Activated CD4-positive, alpha-beta T cell treated with anti-CD3 and anti-CD28 coated beads for 36 hours (primary cell): ENCODE data around the gene CCDC171. TPM values are rescaled to one million over a fixed set of nuclear protein-coding genes. Genes with fewer than 3 reads are reported as not detected.

Experiments used
- ATAC-seq: fragments of 200-7000 bp; cut with Tn5 transposase; one replicate; pipeline ENCODE4 v1.10.0; 2021; ENCODE audit warnings: mild to moderate bottlenecking, moderate library complexity
- CTCF ChIA-PET: fragments of 350-600 bp; sonication (Branson Sonifier 250); formaldehyde crosslinking; loops from one replicate; lab custom pipeline; 2021; ENCODE audit warnings: antibody characterized with exemption; lab: Charles Lee
- POLR2A ChIA-PET: fragments of 350-600 bp; sonication (Branson Sonifier 250); formaldehyde crosslinking; loops from one replicate; lab custom pipeline; 2021; ENCODE audit warnings: antibody characterized with exemption, inconsistent platforms; lab: Charles Lee
- DNase-seq: peaks from one replicate; pipeline ENCODE4 v3.0.0-alpha.2; 2020
- H3K27ac Mint-ChIP-seq: one replicate; pipeline ENCODE4 v1.8.0; 2021; ENCODE audit warnings: mixed read lengths
- H3K27me3 Mint-ChIP-seq: one replicate; pipeline ENCODE4 v1.8.0; 2021; ENCODE audit warnings: mixed read lengths
- H3K36me3 Mint-ChIP-seq: one replicate; pipeline ENCODE4 v1.8.0; 2021; ENCODE audit warnings: low read depth, mixed read lengths
- H3K4me1 Mint-ChIP-seq: one replicate; pipeline ENCODE4 v1.8.0; 2021; ENCODE audit warnings: mixed read lengths
- H3K4me3 Mint-ChIP-seq: one replicate; pipeline ENCODE4 v1.8.0; 2021; ENCODE audit warnings: mild to moderate bottlenecking, moderate library complexity, mixed read lengths
- H3K9me3 Mint-ChIP-seq: one replicate; pipeline ENCODE4 v1.8.0; 2021; ENCODE audit warnings: low read depth, mixed read lengths
- intact Hi-C, 2 experiments: fragments of 100-400 bp; cut with DNase I in 1 of 2; cut with micrococcal nuclease in 1 of 2; formaldehyde crosslinking; loops; one replicate each; pipeline versions ENCODE4 v1.14.2 to v1.15.1; 2022 to 2024; cut with DNase I, micrococcal nuclease
- total RNA-seq, 2 experiments: library from RNA; stranded (reverse); gene quantifications; one replicate each; pipeline ENCODE4 v1.2.3, GENCODE V29; 2021

CCDC171 gene
- total RNA-seq, 2 experiments from 2014 or later: 2.8 to 2.9 TPM

DNA sequence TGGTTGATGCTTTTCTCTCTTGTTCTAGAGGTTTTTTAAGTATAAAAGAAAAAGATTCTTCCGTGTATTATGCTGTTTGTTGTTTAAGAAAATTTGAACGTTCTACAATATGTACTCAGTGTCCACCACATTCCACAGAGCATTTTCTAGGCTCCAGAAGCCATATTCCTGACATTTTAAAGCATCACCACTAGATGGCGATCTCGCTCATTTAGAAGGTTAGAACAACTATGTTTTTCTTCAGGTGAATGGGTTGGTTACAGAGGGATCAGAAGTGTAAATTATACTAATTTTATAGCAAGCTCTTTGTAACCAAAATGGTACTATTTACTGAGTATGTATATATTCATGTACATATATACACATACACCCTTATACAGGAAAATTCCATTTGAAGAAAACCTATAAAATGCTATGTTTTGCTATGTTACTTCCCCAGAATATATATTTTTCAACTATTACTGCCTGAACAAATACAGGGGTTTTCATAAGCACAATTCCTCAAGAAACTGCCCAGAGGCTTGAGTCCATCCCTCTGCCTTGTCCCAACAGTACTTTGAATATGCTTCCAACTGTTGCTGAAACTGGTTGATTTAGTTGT lies 284.3 kb downstream of the CCDC171 start:
- POLR2A ChIA-PET: no interaction called here
- DNase-seq: peak; percentile 32
- no peaks in the 10 kb centered on the region for H3K36me3 Mint-ChIP-seq
- H3K4me3 Mint-ChIP-seq: no peak overlapping the region
- intact Hi-C loops: no loop called here
- peak; percentile 61 for ATAC-seq
- H3K27ac Mint-ChIP-seq: no peak overlapping the region
- CTCF ChIA-PET: interaction anchor here (0.9 to 1.2 kb wide), 3 partner anchors 8 to 31 kb away, joined by 3 to 8 read pairs (median 4); no protein-coding TSS in a partner anchor
- H3K4me1 Mint-ChIP-seq: no peaks in the 10 kb centered on the region
- no peaks in the 10 kb centered on the region for H3K9me3 Mint-ChIP-seq
- no peaks in the 10 kb centered on the region for H3K27me3 Mint-ChIP-seq

DNA sequence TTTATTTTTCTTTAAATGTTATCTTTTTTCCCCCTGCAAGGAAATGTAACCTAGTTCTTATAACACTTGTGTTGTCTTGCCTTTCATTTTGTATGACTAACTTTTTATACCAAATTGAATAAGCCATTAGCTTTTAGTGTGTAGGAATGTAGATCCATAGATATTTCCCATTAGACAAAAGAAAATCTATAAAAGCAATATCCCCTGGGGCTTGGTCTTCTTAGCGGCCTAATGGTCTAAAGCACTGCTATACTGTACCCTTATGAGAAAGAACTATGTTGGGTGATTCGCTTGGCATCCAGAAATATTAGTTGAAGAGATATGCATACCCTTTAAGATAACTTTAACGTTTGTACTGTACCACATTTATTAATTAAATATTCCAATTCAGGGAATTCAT lies 289.2 kb downstream of the CCDC171 start:
- POLR2A ChIA-PET: no interaction called here
- Mint-ChIP-seq H3K9me3 (no peaks in the 10 kb centered on the region), H3K36me3 (no peaks in the 10 kb centered on the region), H3K4me1 (no peaks in the 10 kb centered on the region), H3K4me3 (no peak overlapping the region), H3K27ac (no peak overlapping the region), H3K27me3 (no peaks in the 10 kb centered on the region)
- intact Hi-C loops: no loop called here
- DNase-seq: no peak
- CTCF ChIA-PET: interaction anchor here (0.6 to 1.0 kb wide), 2 partner anchors 10 to 410 kb away, joined by 3 to 4 read pairs; no protein-coding TSS in a partner anchor
- no peak for ATAC-seq

DNA sequence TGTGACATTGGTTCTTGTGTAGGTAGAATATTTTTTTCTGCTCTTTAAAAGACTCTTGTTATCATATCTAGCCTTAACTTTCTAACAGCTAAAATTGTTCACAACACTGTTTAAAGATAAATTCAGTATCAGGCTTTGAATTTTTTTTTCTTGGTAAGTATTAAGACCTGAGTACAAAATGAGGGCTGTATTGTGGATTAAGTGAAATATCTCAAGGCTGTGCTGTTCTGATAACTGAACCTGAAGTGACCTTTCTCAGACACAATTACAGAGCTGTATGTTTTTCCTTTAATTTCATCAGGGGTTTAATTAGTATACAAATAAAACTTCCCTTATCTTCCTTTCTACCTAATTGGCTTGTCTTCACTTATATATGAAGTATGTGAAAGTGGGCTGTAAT lies 290.5 kb downstream of the CCDC171 start:
- Mint-ChIP-seq H3K4me1 (no peaks in the 10 kb centered on the region), H3K9me3 (no peaks in the 10 kb centered on the region), H3K4me3 (no peak overlapping the region), H3K27me3 (no peaks in the 10 kb centered on the region), H3K27ac (no peak overlapping the region), H3K36me3 (no peaks in the 10 kb centered on the region)
- ChIA-PET POLR2A (no interaction called here), CTCF (interaction anchor here (0.7 kb wide), 1 partner anchor 8 kb away, joined by 3 read pairs; no protein-coding TSS in a partner anchor)
- ATAC-seq (no peak), DNase-seq (no peak)
- intact Hi-C loops: no loop called here

DNA sequence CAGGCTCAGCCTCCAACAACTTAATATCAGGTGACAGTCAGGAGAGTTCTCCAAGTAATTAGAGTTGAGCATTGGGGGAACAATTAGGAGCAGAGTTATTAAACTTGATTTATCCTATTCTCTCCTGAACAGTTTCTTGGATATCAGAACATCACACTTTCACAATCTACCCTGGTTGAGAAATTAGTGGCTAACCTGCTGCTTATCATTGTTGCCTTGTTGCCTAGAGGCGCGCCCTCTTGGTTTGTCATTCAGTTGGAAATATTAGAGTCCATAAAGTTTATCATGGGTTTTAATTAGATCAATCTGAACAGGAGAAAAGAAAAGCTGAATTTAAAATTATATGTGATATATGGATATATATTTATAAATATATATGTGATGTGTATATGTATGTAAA lies 291.1 kb downstream of the CCDC171 start:
- H3K4me1 Mint-ChIP-seq: no peaks in the 10 kb centered on the region
- ATAC-seq (no peak), DNase-seq (no peak)
- POLR2A ChIA-PET: no interaction called here
- H3K27ac Mint-ChIP-seq: no peak overlapping the region
- H3K4me3 Mint-ChIP-seq: no peak overlapping the region
- H3K9me3 Mint-ChIP-seq: no peaks in the 10 kb centered on the region
- intact Hi-C loops: no loop called here
- H3K27me3 Mint-ChIP-seq: no peaks in the 10 kb centered on the region
- CTCF ChIA-PET: no interaction called here
- no peaks in the 10 kb centered on the region for H3K36me3 Mint-ChIP-seq

DNA sequence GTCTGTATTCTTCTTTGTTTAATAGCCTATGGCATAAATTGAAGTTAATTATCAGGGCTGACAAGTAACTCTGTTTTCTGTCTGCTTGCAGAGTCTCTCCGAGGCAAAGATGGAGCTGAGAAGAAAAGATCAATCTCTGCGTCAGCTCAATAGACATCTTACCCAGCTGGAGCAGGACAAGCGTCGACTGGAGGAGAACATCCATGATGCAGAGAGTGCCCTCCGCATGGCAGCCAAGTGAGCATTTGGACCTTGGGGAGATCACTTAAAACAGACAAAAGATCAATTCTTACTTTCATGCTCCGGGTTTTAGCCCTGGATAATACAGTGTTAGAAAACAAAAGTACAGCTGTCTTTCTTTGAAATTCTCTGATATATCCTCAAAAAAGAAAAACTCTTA lies 293.8 kb downstream of the CCDC171 start:
- CTCF ChIA-PET: interaction anchor here (1.8 kb wide), 1 partner anchor 9 kb away, joined by 8 read pairs; no protein-coding TSS in a partner anchor
- Mint-ChIP-seq H3K4me1 (no peaks in the 10 kb centered on the region), H3K27ac (no peak overlapping the region), H3K27me3 (no peaks in the 10 kb centered on the region), H3K4me3 (no peak overlapping the region), H3K36me3 (no peaks in the 10 kb centered on the region), H3K9me3 (no peaks in the 10 kb centered on the region)
- POLR2A ChIA-PET: no interaction called here
- ATAC-seq (no peak), DNase-seq (no peak)
- intact Hi-C loops: no loop called here

DNA sequence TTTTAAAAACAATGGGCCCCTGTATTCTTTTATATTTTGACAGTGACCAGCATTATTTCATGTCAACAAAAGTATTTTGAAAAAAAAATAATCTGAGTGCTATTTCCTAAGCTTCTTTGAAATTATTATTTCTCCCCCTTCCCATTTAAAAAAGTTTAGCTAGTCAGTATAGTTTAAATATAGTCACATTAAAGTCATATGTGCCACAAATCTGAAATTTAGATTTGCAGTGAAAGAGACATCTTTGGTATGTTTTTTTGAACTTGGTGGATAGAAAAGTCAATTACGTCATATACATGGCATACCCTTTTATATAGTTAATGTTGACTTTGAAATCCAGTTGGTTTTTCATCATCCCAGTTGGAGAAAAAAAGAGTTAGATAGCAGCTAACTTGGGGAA lies 297.0 kb downstream of the CCDC171 start:
- no peak for ATAC-seq
- Mint-ChIP-seq H3K36me3 (no peaks in the 10 kb centered on the region), H3K4me1 (no peaks in the 10 kb centered on the region), H3K4me3 (no peak overlapping the region), H3K9me3 (no peaks in the 10 kb centered on the region), H3K27me3 (no peaks in the 10 kb centered on the region), H3K27ac (no peak overlapping the region)
- DNase-seq: no peak
- CTCF ChIA-PET: no interaction called here
- intact Hi-C loops: no loop called here
- POLR2A ChIA-PET: no interaction called here

DNA sequence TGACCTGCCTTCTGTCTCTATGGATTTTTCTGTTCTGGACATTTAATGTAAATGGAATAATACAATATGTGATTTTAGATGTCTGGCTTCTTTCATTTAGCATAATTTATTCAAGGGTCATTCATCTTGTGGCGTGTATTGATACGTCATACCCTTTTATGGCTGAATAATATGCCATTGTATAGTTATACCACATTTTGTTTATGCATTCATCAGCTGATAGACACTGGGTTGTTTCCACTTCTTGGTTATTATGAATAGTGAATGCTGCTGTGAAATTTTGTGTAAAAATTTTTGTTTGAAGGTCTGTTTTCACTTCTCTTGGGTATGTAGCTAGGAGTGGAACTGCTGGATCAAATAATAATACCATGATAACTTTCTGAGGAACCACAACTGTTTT lies 298.9 kb downstream of the CCDC171 start:
- no peaks in the 10 kb centered on the region for H3K9me3 Mint-ChIP-seq
- no peak overlapping the region for H3K4me3 Mint-ChIP-seq
- H3K27ac Mint-ChIP-seq: no peak overlapping the region
- no peaks in the 10 kb centered on the region for H3K27me3 Mint-ChIP-seq
- POLR2A ChIA-PET: no interaction called here
- H3K4me1 Mint-ChIP-seq: no peaks in the 10 kb centered on the region
- H3K36me3 Mint-ChIP-seq: no peaks in the 10 kb centered on the region
- ATAC-seq: no peak
- intact Hi-C loops: no loop called here
- CTCF ChIA-PET: no interaction called here
- no peak for DNase-seq

DNA sequence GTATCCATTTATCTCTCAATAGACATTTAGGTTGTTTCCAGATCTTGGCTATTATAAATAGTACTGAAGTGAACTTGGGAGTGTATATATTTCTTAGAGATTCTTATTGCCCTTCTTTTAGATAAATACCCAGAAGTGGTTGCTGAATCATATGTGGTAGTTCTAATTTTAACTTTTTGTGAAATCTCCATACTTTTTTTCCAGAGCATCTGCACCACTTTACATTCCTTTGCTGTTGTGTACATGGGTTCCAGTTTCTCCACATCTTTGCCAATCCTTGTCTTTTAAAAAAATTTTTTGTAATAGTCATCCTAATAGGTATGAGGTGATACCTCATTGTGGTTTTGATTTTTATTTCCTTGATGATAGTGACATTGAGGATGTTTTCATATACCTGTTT lies 303.7 kb downstream of the CCDC171 start:
- ChIA-PET POLR2A (no interaction called here), CTCF (no interaction called here)
- Mint-ChIP-seq H3K36me3 (no peaks in the 10 kb centered on the region), H3K4me3 (no peak overlapping the region), H3K27ac (no peak overlapping the region), H3K9me3 (no peaks in the 10 kb centered on the region), H3K27me3 (no peaks in the 10 kb centered on the region), H3K4me1 (no peaks in the 10 kb centered on the region)
- DNase-seq (no peak), ATAC-seq (no peak)
- intact Hi-C loops: no loop called here

DNA sequence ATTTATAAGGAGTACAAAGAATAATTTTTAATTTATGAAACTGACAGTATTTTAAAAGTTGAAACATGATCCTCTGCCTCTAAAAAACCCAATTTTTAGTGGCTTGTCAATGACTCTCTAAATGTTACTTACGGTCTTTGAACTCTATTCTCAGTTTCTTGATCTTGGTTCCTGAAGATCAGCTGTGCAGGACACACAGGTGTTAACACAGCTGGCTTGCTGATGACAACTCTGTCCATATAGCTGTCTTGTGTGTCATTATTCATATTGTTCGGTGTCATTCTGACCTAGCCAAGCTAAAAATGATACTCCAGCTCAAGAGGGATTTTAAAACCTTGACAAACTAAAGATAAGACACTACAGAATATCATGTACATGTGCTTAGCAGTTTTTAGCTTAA lies 314.5 kb downstream of the CCDC171 start:
- no peaks in the 10 kb centered on the region for H3K27me3 Mint-ChIP-seq
- H3K4me1 Mint-ChIP-seq: no peaks in the 10 kb centered on the region
- no peaks in the 10 kb centered on the region for H3K36me3 Mint-ChIP-seq
- intact Hi-C loops: no loop called here
- CTCF ChIA-PET: interaction anchor here (0.7 kb wide), 1 partner anchor 13 kb away, joined by 3 read pairs; no protein-coding TSS in a partner anchor
- POLR2A ChIA-PET: no interaction called here
- H3K4me3 Mint-ChIP-seq: no peak overlapping the region
- no peak for ATAC-seq
- no peak overlapping the region for H3K27ac Mint-ChIP-seq
- no peak for DNase-seq
- no peaks in the 10 kb centered on the region for H3K9me3 Mint-ChIP-seq

DNA sequence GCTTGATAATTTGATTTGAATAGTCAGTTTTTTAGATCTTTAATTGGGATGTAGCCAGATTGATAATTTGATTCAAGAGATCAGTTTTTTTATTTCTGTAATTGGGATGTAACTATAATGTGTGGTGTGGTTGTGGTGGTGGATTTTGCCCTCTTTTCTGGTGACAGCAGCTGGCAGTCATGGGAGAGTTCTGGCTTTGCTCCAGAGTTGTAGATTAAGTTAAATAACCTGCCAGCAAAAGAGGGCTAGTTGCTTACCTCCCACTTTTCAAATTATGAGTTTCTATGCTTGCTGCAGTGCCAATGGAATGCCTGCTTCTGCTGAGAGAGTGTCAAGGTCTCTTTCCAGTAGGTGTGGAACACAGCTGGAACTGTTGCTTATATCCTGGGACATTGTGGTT lies 315.1 kb downstream of the CCDC171 start:
- ChIA-PET POLR2A (no interaction called here), CTCF (no interaction called here)
- ATAC-seq: no peak
- Mint-ChIP-seq H3K4me1 (no peaks in the 10 kb centered on the region), H3K36me3 (no peaks in the 10 kb centered on the region), H3K27ac (no peak overlapping the region), H3K4me3 (no peak overlapping the region), H3K27me3 (no peaks in the 10 kb centered on the region), H3K9me3 (no peaks in the 10 kb centered on the region)
- intact Hi-C loops: no loop called here
- no peak for DNase-seq

DNA sequence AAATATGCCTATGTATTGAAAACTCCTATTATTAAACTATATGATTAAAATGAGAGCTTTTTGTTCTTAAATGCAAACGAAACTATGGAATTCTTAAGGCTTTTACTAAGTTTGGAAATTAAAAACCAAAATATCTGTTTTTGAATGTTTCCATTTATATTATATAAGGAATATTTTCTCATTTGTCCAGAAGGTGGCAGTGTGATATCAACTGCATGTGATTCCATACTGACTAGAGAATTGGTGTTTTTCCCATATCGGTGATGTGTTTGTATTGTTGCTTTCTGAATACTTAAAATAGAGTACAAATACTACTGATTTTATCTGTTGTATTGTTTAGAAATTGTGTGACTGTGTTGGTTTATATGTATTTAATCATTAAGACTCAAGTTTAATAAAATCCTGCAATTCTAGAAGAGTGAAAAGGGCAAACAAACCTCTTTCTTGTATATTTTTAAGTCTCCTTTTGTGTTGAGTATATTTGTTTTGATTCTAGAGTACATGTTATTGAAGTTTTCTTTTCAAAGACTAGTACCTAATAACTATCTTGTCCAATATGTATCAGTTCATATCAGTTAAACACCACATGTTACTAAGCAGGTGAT lies 320.8 kb downstream of the CCDC171 start:
- POLR2A ChIA-PET: no interaction called here
- intact Hi-C loops: loop anchor here (1.0 to 5.0 kb wide), 4 partner anchors 259 to 1589 kb away; no protein-coding TSS in a partner anchor
- Mint-ChIP-seq H3K27ac (no peak overlapping the region), H3K27me3 (no peaks in the 10 kb centered on the region), H3K9me3 (no peaks in the 10 kb centered on the region), H3K4me3 (no peak overlapping the region), H3K4me1 (no peaks in the 10 kb centered on the region), H3K36me3 (no peaks in the 10 kb centered on the region)
- no peak for DNase-seq
- ATAC-seq: no peak
- CTCF ChIA-PET: interaction anchor here (0.7 to 2.4 kb wide), 5 partner anchors 10 to 1590 kb away, joined by 3 to 8 read pairs (median 5); no protein-coding TSS in a partner anchor

DNA sequence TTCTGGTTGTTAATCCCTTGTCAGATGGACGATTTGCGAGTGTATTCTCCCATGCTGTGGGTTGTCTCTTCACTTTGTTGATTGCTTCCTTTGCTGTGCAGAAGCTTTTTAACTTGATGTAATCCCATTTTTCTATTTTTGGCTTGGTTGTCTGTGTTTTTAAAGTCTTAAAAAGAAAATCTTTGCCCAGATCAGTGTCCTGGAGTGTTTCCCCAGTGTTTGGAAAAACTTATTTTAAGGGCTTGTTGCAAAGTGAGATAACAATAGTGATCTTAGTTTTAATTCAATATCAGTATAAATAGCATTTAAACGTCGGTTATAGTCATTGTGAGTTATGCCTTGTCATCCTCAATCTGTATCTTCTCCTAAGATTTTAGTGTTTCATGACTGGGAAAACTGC lies 329.5 kb downstream of the CCDC171 start:
- Mint-ChIP-seq H3K27me3 (no peaks in the 10 kb centered on the region), H3K4me1 (no peaks in the 10 kb centered on the region), H3K4me3 (no peak overlapping the region), H3K27ac (no peak overlapping the region), H3K9me3 (no peaks in the 10 kb centered on the region), H3K36me3 (no peaks in the 10 kb centered on the region)
- intact Hi-C loops: no loop called here
- DNase-seq: no peak
- ChIA-PET POLR2A (no interaction called here), CTCF (no interaction called here)
- no peak for ATAC-seq
